ENCODE results near the gene WWP2.

The WWP2 gene

DNA sequence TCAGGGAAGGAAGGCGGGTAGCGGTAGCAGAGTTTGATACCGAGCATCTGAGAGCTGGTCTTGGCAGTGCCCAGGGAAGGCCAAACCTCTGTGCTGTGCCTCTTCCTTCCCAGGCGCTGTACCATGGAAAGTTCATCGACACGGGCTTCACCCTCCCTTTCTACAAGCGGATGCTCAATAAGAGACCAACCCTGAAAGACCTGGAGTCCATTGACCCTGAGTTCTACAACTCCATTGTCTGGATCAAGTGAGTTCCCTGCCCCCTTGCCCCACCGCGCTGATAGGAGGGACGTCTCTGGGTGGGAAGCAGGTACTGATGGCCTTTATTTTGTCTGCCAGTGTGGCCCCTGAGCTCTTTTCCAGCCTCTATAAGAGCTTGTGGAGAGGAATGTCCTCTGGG lies 173.6 kb downstream of the WWP2 start:
- TF ChIP-seq, protein P1, sequence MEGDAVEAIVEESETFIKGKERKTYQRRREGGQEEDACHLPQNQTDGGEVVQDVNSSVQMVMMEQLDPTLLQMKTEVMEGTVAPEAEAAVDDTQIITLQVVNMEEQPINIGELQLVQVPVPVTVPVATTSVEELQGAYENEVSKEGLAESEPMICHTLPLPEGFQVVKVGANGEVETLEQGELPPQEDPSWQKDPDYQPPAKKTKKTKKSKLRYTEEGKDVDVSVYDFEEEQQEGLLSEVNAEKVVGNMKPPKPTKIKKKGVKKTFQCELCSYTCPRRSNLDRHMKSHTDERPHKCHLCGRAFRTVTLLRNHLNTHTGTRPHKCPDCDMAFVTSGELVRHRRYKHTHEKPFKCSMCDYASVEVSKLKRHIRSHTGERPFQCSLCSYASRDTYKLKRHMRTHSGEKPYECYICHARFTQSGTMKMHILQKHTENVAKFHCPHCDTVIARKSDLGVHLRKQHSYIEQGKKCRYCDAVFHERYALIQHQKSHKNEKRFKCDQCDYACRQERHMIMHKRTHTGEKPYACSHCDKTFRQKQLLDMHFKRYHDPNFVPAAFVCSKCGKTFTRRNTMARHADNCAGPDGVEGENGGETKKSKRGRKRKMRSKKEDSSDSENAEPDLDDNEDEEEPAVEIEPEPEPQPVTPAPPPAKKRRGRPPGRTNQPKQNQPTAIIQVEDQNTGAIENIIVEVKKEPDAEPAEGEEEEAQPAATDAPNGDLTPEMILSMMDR (IDR thresholded peaks at IDR 0.05) = no peak

DNA sequence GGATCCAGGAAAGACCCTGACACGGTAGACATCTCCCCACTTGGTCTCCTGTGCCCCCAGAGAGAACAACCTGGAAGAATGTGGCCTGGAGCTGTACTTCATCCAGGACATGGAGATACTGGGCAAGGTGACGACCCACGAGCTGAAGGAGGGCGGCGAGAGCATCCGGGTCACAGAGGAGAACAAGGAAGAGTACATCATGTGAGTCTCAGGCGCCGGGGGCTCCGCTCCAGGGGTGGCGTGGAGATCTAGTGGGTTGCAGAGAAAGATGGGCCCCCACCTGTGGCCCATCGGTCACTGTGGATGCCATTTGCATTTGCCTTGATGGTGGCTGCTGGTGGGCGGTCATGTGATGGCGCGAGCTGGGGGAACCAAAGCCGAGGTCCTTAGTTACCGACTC lies 174.1 kb downstream of the WWP2 start:
- TF ChIP-seq, protein P1 (IDR thresholded peaks at IDR 0.05) = no peak

DNA sequence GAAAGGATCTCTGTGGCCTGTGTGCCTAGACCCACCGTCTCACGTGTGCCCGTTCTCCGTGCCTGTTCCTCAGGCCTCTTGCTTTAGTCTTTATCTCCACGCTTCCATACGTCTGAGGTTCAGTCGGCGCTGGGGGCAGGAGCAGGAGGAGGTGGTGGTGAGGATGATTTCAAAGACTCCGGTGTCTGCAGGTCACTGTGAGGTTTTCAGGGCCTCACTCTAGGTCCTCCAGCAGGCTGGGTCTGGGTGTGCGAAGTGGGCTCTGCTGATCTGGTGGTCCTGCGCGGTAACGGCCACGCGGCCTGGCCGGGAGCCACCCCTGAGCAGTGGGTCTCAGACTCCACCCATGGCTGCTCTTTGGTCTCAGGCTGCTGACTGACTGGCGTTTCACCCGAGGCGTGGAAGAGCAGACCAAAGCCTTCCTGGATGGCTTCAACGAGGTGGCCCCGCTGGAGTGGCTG lies 174.6 kb downstream of the WWP2 start:
- TF ChIP-seq, protein P1 (IDR thresholded peaks at IDR 0.05) = no peak

DNA sequence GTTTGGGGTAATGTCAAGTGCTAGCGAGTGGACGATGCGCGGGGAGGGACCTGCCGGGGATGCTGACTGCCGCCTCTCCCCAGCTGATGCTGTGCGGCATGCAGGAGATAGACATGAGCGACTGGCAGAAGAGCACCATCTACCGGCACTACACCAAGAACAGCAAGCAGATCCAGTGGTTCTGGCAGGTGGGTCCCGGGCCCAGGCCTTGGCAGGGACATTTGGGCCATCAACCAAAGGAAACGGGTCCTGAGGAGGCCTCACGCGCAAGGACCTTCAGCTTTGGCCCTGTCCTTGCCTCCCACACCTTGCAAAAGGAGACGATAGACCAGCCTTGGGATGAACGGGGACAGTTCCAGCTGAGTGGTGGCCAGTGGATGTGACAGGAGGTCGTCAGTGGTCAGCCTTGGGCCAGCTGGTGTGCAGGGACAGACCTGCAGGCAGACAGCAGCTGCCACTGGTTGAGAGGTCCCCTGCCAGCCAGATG lies 175.4 kb downstream of the WWP2 start:
- TF ChIP-seq, protein P1 (IDR thresholded peaks at IDR 0.05) = peak; percentile 62

DNA sequence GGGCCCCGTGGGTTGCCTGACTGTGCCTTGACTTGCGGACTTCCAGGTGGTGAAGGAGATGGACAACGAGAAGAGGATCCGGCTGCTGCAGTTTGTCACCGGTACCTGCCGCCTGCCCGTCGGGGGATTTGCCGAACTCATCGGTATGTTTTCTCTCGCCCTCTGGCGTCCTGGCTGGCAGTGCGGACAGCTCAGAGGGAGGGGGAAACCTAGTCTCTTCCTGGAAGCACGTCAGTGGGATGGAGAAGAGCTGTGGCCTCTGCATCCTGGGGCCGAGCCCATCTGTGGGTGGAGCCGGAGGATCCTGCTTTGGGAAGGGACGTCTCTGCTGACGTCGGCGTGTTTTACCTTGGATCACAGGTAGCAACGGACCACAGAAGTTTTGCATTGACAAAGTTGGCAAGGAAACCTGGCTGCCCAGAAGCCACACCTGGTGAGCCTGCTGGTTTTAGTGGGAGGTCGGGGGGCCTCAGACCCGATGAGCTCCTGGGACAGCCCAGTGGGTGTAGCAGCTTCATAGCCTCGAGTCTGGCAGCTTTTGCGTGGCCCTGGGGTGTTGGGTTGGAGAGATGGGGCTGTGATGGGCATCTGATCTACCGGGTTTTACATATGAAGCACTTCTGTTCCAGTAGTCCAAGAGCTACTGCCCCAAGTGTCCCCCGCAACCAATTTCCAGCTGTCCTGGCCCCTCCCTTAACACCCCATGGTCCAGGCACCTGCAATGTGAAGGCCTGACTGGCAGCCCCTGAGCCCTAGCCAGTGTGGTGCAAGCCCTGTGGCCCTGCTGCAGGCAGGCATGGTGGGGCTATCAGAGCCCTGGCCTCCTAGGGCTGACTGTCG lies 177.1 kb downstream of the WWP2 start:
- TF ChIP-seq, protein P1 (IDR thresholded peaks at IDR 0.05) = no peak

DNA sequence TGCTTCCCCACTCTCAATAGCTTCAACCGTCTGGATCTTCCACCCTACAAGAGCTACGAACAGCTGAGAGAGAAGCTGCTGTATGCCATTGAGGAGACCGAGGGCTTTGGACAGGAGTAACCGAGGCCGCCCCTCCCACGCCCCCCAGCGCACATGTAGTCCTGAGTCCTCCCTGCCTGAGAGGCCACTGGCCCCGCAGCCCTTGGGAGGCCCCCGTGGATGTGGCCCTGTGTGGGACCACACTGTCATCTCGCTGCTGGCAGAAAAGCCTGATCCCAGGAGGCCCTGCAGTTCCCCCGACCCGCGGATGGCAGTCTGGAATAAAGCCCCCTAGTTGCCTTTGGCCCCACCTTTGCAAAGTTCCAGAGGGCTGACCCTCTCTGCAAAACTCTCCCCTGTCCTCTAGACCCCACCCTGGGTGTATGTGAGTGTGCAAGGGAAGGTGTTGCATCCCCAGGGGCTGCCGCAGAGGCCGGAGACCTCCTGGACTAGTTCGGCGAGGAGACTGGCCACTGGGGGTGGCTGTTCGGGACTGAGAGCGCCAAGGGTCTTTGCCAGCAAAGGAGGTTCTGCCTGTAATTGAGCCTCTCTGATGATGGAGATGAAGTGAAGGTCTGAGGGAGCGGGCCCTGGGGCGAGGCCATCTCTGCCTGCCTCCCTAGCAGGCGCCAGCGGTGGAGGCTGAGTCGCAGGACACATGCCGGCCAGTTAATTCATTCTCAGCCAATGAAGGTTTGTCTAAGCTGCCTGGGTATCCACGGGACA lies 177.9 kb downstream of the WWP2 start:
- TF ChIP-seq, protein P1 (IDR thresholded peaks at IDR 0.05) = no peak

DNA sequence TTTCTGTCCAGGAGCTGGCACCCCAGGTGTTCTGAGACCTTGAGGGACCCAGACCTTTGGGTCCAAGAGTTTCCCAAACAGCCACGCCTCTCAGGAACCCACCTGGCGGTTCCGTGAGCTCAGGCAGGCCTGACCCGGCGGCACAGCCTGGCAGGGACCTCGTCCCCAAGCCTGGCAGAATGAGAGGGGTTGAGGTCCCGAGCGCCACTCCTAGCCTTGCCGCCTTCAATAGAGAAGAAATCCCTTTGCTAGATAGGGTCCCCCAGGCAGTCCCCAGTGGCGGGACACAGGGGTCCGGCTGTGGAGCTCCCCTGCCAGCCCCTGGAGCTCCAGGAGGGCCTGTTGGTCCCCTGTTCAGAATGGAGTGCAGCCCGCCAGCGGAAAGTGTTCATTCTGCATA lies 178.5 kb downstream of the WWP2 start:
- TF ChIP-seq, protein P1 (IDR thresholded peaks at IDR 0.05) = no peak
